ENCODE measurements around the gene GPR158. TPM values are rescaled to one million over a fixed set of nuclear protein-coding genes. Genes with fewer than 3 reads are reported as not detected.

The GPR158 gene
- total and polyA plus RNA-seq, 2 experiments from 2014 or later, result not detected

GRCh38 chr10:25169740-25170139 is 5.1 kb upstream of the GPR158 start:
- peaks cover 11% of the 10 kb centered on the region for H3K27me3 ChIP-seq (replicated peaks; ENCODE audit: insufficient read depth)

DNA sequence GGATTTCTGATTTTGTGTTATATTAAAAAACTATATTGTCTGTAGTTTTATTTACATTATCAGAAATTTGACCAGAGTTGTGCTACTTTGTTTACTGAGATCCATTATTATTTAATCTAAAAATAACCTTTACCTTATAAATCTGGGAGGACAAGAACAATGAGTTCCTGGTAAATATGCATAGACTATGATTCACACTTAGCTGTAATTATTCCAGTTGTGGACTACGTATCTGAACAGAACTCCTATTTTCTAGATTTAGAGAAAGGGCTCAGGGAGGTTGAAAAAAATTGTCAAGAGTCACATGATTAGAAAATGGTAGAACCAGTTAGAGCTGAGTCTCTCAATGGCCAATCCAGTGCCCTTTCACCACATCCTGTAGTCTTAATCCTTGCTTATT is 4.2 kb upstream of the GPR158 start:
- no peak overlapping the region for H3K4me3 ChIP-seq
- H2AFZ ChIP-seq, result no peak overlapping the region
- no peaks in the 10 kb centered on the region for H4K20me1 ChIP-seq (ENCODE audit: insufficient read depth)
- H3K79me2 ChIP-seq (ENCODE audit: insufficient read depth), result no peaks in the 10 kb centered on the region
- in situ Hi-C loops (cut with MboI), result no loop called here
- no peak overlapping the region for H3K9ac ChIP-seq
- DNase-seq, result no peak
- no peaks in the 10 kb centered on the region for H3K36me3 ChIP-seq (ENCODE audit: low read depth)
- no peak for TF ChIP-seq EZH2phosphoT487 (IDR thresholded peaks at IDR 0.05; ENCODE audit: insufficient read depth, low read depth)
- TF ChIP-seq EZH2 (IDR thresholded peaks at IDR 0.05; ENCODE audit: insufficient read depth, poor library complexity, severe bottlenecking), result no peak
- no peaks in the 10 kb centered on the region for H3F3A ChIP-seq (ENCODE audit: insufficient read depth)
- no peaks in the 10 kb centered on the region for H3K9me3 ChIP-seq (ENCODE audit: low read depth)
- H3K4me2 ChIP-seq (ENCODE audit: unreplicated experiment), result no peak overlapping the region
- no peaks in the 10 kb centered on the region for H3K9me2 ChIP-seq (ENCODE audit: insufficient read depth)
- H3K27ac ChIP-seq, result no peak overlapping the region
- no peaks in the 10 kb centered on the region for H3K4me1 ChIP-seq (ENCODE audit: insufficient read depth)
- WGBS, 2 experiments (ENCODE audit: low coverage in 1 of 2, low lambda C conversion rate in 2 of 2, missing lambda C conversion rate in 2 of 2), result 6 to 8% methylated on average over 1 of the region's 1 CpG
- H3K27me3 ChIP-seq (replicated peaks; ENCODE audit: insufficient read depth), result peaks cover 17% of the 10 kb centered on the region

More at GRCh38 chr10:25169740-25170139, 5.1 kb upstream of the GPR158 start:
- Histone ChIP-seq H3K36me3 (ENCODE audit: low read depth) (no peaks in the 10 kb centered on the region), H4K20me1 (ENCODE audit: insufficient read depth) (no peaks in the 10 kb centered on the region), H3K9me3 (ENCODE audit: low read depth) (no peaks in the 10 kb centered on the region), H2AFZ (no peak overlapping the region), H3K4me3 (no peak overlapping the region), H3K27ac (no peak overlapping the region), H3F3A (ENCODE audit: insufficient read depth) (no peaks in the 10 kb centered on the region), H3K9me2 (ENCODE audit: insufficient read depth) (no peaks in the 10 kb centered on the region), H3K79me2 (ENCODE audit: insufficient read depth) (no peaks in the 10 kb centered on the region), H3K4me1 (ENCODE audit: insufficient read depth) (no peaks in the 10 kb centered on the region), H3K9ac (no peak overlapping the region), H3K4me2 (ENCODE audit: unreplicated experiment) (no peak overlapping the region)
- TF ChIP-seq EZH2 (IDR thresholded peaks at IDR 0.05; ENCODE audit: insufficient read depth, poor library complexity, severe bottlenecking) (no peak), EZH2phosphoT487 (IDR thresholded peaks at IDR 0.05; ENCODE audit: insufficient read depth, low read depth) (no peak)
- in situ Hi-C loops (cut with MboI), result no loop called here
- whole genome bisulfite sequencing, 2 experiments (ENCODE audit: low coverage in 1 of 2, low lambda C conversion rate in 2 of 2, missing lambda C conversion rate in 2 of 2), result 8 to 11% methylated on average over 4 of the region's 4 CpGs
- no peak for DNase-seq

- DNase-seq, result peak; percentile 28
- no peaks in the 10 kb centered on the region for H3K9me3 ChIP-seq (ENCODE audit: low read depth)
- peaks cover 43% of the 10 kb centered on the region for H3K27me3 ChIP-seq (replicated peaks; ENCODE audit: insufficient read depth)
- no peak for TF ChIP-seq EZH2 (IDR thresholded peaks at IDR 0.05; ENCODE audit: insufficient read depth, poor library complexity, severe bottlenecking)
- no peak for TF ChIP-seq EZH2phosphoT487 (IDR thresholded peaks at IDR 0.05; ENCODE audit: insufficient read depth, low read depth)
- H3K79me2 ChIP-seq (ENCODE audit: insufficient read depth), result no peaks in the 10 kb centered on the region
- no peaks in the 10 kb centered on the region for H3K4me1 ChIP-seq (ENCODE audit: insufficient read depth)
- no peak overlapping the region for H3K27ac ChIP-seq
- H3K4me2 ChIP-seq (ENCODE audit: unreplicated experiment), result no peak overlapping the region
- in situ Hi-C loops (cut with MboI), result no loop called here
- no peak overlapping the region for H3K9ac ChIP-seq
- H4K20me1 ChIP-seq (ENCODE audit: insufficient read depth), result no peaks in the 10 kb centered on the region
- no peaks in the 10 kb centered on the region for H3K36me3 ChIP-seq (ENCODE audit: low read depth)
- H3K4me3 ChIP-seq, result no peak overlapping the region
- no peaks in the 10 kb centered on the region for H3K9me2 ChIP-seq (ENCODE audit: insufficient read depth)
- H3F3A ChIP-seq (ENCODE audit: insufficient read depth), result no peaks in the 10 kb centered on the region
- WGBS, 2 experiments (ENCODE audit: low coverage in 1 of 2, low lambda C conversion rate in 2 of 2, missing lambda C conversion rate in 2 of 2), result 4 to 6% methylated on average over 58 to 65 of the region's 66 CpGs
- H2AFZ ChIP-seq, result no peak overlapping the region
Measured at GRCh38 chr10:25175527-25176420, 973 bp downstream of the GPR158 start.

GRCh38 chr10:25176421-25176968 is 1.7 kb downstream of the GPR158 start:
- no peaks in the 10 kb centered on the region for H3K79me2 ChIP-seq (ENCODE audit: insufficient read depth)
- no peaks in the 10 kb centered on the region for H3K9me2 ChIP-seq (ENCODE audit: insufficient read depth)
- H4K20me1 ChIP-seq (ENCODE audit: insufficient read depth), result no peaks in the 10 kb centered on the region
- H3K27ac ChIP-seq, result no peak overlapping the region
- in situ Hi-C loops (cut with MboI), result no loop called here
- 3 to 4% methylated on average over 35 to 36 of the region's 36 CpGs for WGBS, 2 experiments (ENCODE audit: low coverage in 1 of 2, low lambda C conversion rate in 2 of 2, missing lambda C conversion rate in 2 of 2)
- no peaks in the 10 kb centered on the region for H3K4me1 ChIP-seq (ENCODE audit: insufficient read depth)
- DNase-seq, result peak; percentile 24
- H3K27me3 ChIP-seq (replicated peaks; ENCODE audit: insufficient read depth), result peaks cover 43% of the 10 kb centered on the region
- no peak overlapping the region for H3K4me2 ChIP-seq (ENCODE audit: unreplicated experiment)
- H3K9ac ChIP-seq, result no peak overlapping the region
- no peaks in the 10 kb centered on the region for H3K36me3 ChIP-seq (ENCODE audit: low read depth)
- no peak for TF ChIP-seq EZH2phosphoT487 (IDR thresholded peaks at IDR 0.05; ENCODE audit: insufficient read depth, low read depth)
- TF ChIP-seq EZH2 (IDR thresholded peaks at IDR 0.05; ENCODE audit: insufficient read depth, poor library complexity, severe bottlenecking), result peak; percentile 35
- no peak overlapping the region for H2AFZ ChIP-seq
- H3F3A ChIP-seq (ENCODE audit: insufficient read depth), result no peaks in the 10 kb centered on the region
- H3K9me3 ChIP-seq (ENCODE audit: low read depth), result no peaks in the 10 kb centered on the region
- no peak overlapping the region for H3K4me3 ChIP-seq

Measured in GM23248 (cell line).